Neural progenitor cell (in vitro differentiated cells): ENCODE results near the gene NOS1AP. TPM values are rescaled to one million over a fixed set of nuclear protein-coding genes. Genes with fewer than 3 reads are reported as not detected.

ENCODE experiments used
- DNase-seq: peaks from one replicate; pipeline ENCODE4 v3.0.0-alpha.2; 2016; ENCODE audit warnings: low spot score
- H2AFZ ChIP-seq: fragments of 200-600 bp; sonication (generic); replicated peaks from 2 replicates; pipeline ENCODE4 v1.6.1; 2016; ENCODE audit warnings: antibody characterized with exemption
- H3F3A ChIP-seq: fragments of 200-600 bp; sonication (generic); 2 replicates; pipeline ENCODE4 v1.6.1; 2016; ENCODE audit warnings: antibody characterized with exemption, low read depth
- H3K27ac ChIP-seq: fragments of 200-600 bp; sonication (generic); 2 replicates; pipeline ENCODE4 v1.5.1; 2016; ENCODE audit warnings: mild to moderate bottlenecking
- H3K27me3 ChIP-seq: fragments of 200-600 bp; sonication (generic); 2 replicates; pipeline ENCODE4 v1.6.1; 2016; ENCODE audit warnings: mild to moderate bottlenecking, moderate library complexity
- H3K36me3 ChIP-seq: fragments of 200-600 bp; sonication (generic); 2 replicates; pipeline ENCODE4 v1.5.1; 2016
- H3K4me1 ChIP-seq: fragments of 200-600 bp; sonication (generic); 2 replicates; pipeline ENCODE4 v1.6.1; 2016; ENCODE audit warnings: mixed run types
- H3K4me2 ChIP-seq: fragments of 200-600 bp; sonication (generic); 2 replicates; pipeline ENCODE4 v1.6.1; 2016
- H3K4me3 ChIP-seq: fragments of 200-600 bp; sonication (generic); 2 replicates; pipeline ENCODE4 v1.5.1; 2016
- H3K79me2 ChIP-seq: fragments of 200-600 bp; sonication (generic); 2 replicates; pipeline ENCODE4 v1.6.1; 2016; ENCODE audit warnings: low read depth
- H3K9ac ChIP-seq: fragments of 200-600 bp; sonication (generic); 2 replicates; pipeline ENCODE4 v1.6.1; 2016
- H3K9me3 ChIP-seq: fragments of 200-600 bp; sonication (generic); 2 replicates; pipeline ENCODE4 v1.5.1; 2016; ENCODE audit warnings: low read depth
- H4K20me1 ChIP-seq: fragments of 200-600 bp; sonication (generic); 2 replicates; pipeline ENCODE4 v1.6.1; 2016; ENCODE audit warnings: low read depth
- H3K27ac Mint-ChIP-seq: 3 replicates; pipeline ENCODE4 v1.8.0; 2021; ENCODE audit warnings: mixed read lengths
- H3K27me3 Mint-ChIP-seq: 2 replicates; pipeline ENCODE4 v1.8.0; 2022; ENCODE audit warnings: low read depth, mild to moderate bottlenecking, inconsistent platforms, moderate library complexity, mixed read lengths; ENCODE audit not compliant: insufficient read depth
- H3K36me3 Mint-ChIP-seq: 3 replicates; pipeline ENCODE4 v1.8.0; 2021; ENCODE audit warnings: mixed read lengths
- H3K4me1 Mint-ChIP-seq: 3 replicates; pipeline ENCODE4 v1.8.0; 2021; ENCODE audit warnings: mixed read lengths
- H3K4me3 Mint-ChIP-seq: 3 replicates; pipeline ENCODE4 v1.8.0; 2021; ENCODE audit warnings: mild to moderate bottlenecking, moderate library complexity, mixed read lengths
- H3K9me3 Mint-ChIP-seq: 3 replicates; pipeline ENCODE4 v1.8.0; 2020; ENCODE audit warnings: mixed read lengths
- CTCF ChIP-seq: fragments of 200-600 bp; sonication (generic); IDR thresholded peaks from 2 replicates; pipeline ENCODE4 v1.5.1; 2017; ENCODE audit warnings: antibody characterized with exemption, mild to moderate bottlenecking
- EZH2 ChIP-seq: fragments of 200-600 bp; sonication (generic); IDR thresholded peaks from 2 replicates; pipeline ENCODE4 v1.6.1; 2017; ENCODE audit warnings: antibody characterized with exemption, mild to moderate bottlenecking, moderate library complexity
- EZH2phosphoT487 ChIP-seq: fragments of 200-600 bp; sonication (generic); IDR thresholded peaks from 2 replicates; pipeline ENCODE4 v1.6.1; 2017; ENCODE audit warnings: antibody characterized with exemption
- total RNA-seq: library from RNA; depleted of rRNA; stranded (reverse); fragments of >200 nt; gene quantifications from 2 replicates; pipeline ENCODE4 v1.2.3, GENCODE V29; 2015; ENCODE audit warnings: low replicate concordance

NOS1AP gene
- total RNA-seq, 1 donor from 2014 or later = 2.4 TPM

DNA sequence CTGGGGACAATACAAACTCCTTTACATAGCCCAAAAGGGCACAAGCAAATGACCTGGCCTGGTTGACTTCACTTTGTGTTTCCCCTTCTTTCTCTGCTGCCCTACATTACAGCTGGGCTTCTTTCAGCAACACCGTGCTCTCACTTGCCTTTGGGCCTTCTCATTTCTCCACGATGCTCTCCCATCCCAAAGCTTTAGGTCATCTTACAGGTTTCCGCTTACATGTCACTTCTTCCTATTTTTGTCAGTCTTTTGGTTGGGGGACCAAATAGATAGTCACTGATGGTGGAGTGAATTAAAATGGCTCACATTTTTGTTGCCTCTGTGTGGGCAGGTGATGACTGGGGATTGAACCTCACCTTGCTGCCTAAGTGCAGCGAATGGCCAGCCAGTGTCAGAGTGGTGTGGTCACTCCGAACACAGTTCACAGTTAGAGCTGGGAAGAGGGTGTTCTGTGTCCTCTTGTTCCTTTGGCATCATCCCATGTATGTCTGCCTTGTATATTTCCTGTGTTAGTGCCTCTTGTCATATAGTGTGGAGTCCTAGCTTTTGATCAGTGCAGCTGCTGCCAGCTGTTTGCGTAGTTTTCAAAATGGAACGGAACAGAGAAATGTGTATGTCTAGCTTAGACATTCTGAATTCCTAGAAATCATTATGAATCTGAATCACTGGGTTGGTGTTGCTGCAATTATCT is 134.8 kb downstream of the NOS1AP start:
- H3K27me3 ChIP-seq = no peaks in the 10 kb centered on the region
- Mint-ChIP-seq H3K27ac (no peak overlapping the region), H3K27me3 (no peaks in the 10 kb centered on the region), H3K36me3 (no peaks in the 10 kb centered on the region), H3K4me3 (no peak overlapping the region), H3K4me1 (peaks cover 22% of the 10 kb centered on the region), H3K9me3 (no peaks in the 10 kb centered on the region)
- H3K9me3 ChIP-seq = no peaks in the 10 kb centered on the region
- H3K4me3 ChIP-seq = no peak overlapping the region
- no peak overlapping the region for H3K27ac ChIP-seq
- no peaks in the 10 kb centered on the region for H3F3A ChIP-seq
- H3K9ac ChIP-seq = no peak overlapping the region
- no peak overlapping the region for H3K4me2 ChIP-seq
- peaks cover 4% of the 10 kb centered on the region for H3K4me1 ChIP-seq
- DNase-seq = no peak
- H3K36me3 ChIP-seq = no peaks in the 10 kb centered on the region
- H4K20me1 ChIP-seq = no peaks in the 10 kb centered on the region
- peaks cover 76% of the 10 kb centered on the region for H3K79me2 ChIP-seq
- no peak for TF ChIP-seq EZH2
- no peak for TF ChIP-seq CTCF
- no peak for TF ChIP-seq EZH2phosphoT487
- H2AFZ ChIP-seq = no peak overlapping the region

GRCh38 chr1:162204823-162205155 is 135.3 kb downstream of the NOS1AP start:
- H3K9me3 ChIP-seq = no peaks in the 10 kb centered on the region
- H3K9ac ChIP-seq = no peak overlapping the region
- Mint-ChIP-seq H3K9me3 (no peaks in the 10 kb centered on the region), H3K27ac (no peak overlapping the region), H3K36me3 (no peaks in the 10 kb centered on the region), H3K4me3 (no peak overlapping the region), H3K27me3 (no peaks in the 10 kb centered on the region), H3K4me1 (peaks cover 24% of the 10 kb centered on the region)
- H3K4me1 ChIP-seq = peaks cover 4% of the 10 kb centered on the region
- H3K4me3 ChIP-seq = no peak overlapping the region
- no peak for TF ChIP-seq CTCF
- no peak for TF ChIP-seq EZH2
- TF ChIP-seq EZH2phosphoT487 = no peak
- peaks cover 72% of the 10 kb centered on the region for H3K79me2 ChIP-seq
- no peaks in the 10 kb centered on the region for H3F3A ChIP-seq
- no peaks in the 10 kb centered on the region for H3K27me3 ChIP-seq
- no peak overlapping the region for H2AFZ ChIP-seq
- no peaks in the 10 kb centered on the region for H3K36me3 ChIP-seq
- H4K20me1 ChIP-seq = no peaks in the 10 kb centered on the region
- no peak overlapping the region for H3K27ac ChIP-seq
- no peak for DNase-seq
- H3K4me2 ChIP-seq = no peak overlapping the region

DNA sequence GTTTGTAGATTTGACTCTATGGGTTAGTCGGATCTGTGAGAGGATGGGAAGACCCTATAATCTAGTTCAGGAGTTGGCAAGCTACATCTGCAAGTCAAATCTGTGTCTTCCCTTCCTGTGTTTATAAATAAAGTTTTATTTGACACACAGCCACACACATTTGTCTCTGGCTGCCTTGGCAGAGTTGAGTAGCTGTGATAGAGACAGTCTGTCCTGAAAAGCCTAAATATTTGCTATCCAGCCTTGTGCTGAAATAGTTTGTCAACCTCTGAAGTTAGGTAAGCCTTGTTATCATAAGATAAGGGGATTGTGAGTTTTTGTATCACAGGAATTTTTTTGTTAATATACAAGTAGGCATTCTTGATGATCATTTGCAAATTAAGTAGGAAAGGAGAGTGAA is 136.8 kb downstream of the NOS1AP start:
- Mint-ChIP-seq H3K9me3 (no peaks in the 10 kb centered on the region), H3K36me3 (peaks cover 4% of the 10 kb centered on the region), H3K4me3 (no peak overlapping the region), H3K4me1 (peaks cover 24% of the 10 kb centered on the region), H3K27me3 (no peaks in the 10 kb centered on the region), H3K27ac (no peak overlapping the region)
- Histone ChIP-seq H3K4me2 (no peak overlapping the region), H3K4me1 (peaks cover 11% of the 10 kb centered on the region), H2AFZ (no peak overlapping the region), H3K27ac (no peak overlapping the region), H3K79me2 (peaks cover 57% of the 10 kb centered on the region), H3K9me3 (no peaks in the 10 kb centered on the region), H3K27me3 (no peaks in the 10 kb centered on the region), H3K9ac (no peak overlapping the region), H3K4me3 (no peak overlapping the region), H3K36me3 (no peaks in the 10 kb centered on the region), H3F3A (peaks cover 4% of the 10 kb centered on the region), H4K20me1 (no peaks in the 10 kb centered on the region)
- DNase-seq = no peak
- TF ChIP-seq CTCF (no peak), EZH2phosphoT487 (no peak), EZH2 (no peak)
